ENCODE data around the gene TLE4.

- TF ChIP-seq POLR2A (IDR thresholded peaks at IDR 0.05) (no peak), CTCF (IDR thresholded peaks at IDR 0.05) (no peak)
Measured at GRCh38 chr9:79757074-79757473, 185.3 kb downstream of the TLE4 start.
